ENCODE data around the gene GPR146. TPM values are rescaled to one million over a fixed set of nuclear protein-coding genes. Genes with fewer than 3 reads are reported as not detected.

The GPR146 gene
- total RNA-seq, 2 donors from 2014 or later: 13.4 to 18.6 TPM

- no peak for TF ChIP-seq CTCF (IDR thresholded peaks at IDR 0.05)
- DNase-seq (ENCODE audit: low spot score): no peak
- Histone ChIP-seq H3K36me3 (no peaks in the 10 kb centered on the region), H3K27me3 (no peaks in the 10 kb centered on the region), H3K4me1 (peaks cover 0 to 9% of the 10 kb centered on the region in 2 donors), H3K9me3 (no peaks in the 10 kb centered on the region), H3K4me3 (no peak overlapping the region), H3K27ac (no peak overlapping the region)
Observed at GRCh38 chr7:1019255-1019785, 25.0 kb upstream of the GPR146 start.

- no peak for TF ChIP-seq CTCF (IDR thresholded peaks at IDR 0.05)
- H3K36me3 ChIP-seq: no peaks in the 10 kb centered on the region
- peaks cover 0 to 9% of the 10 kb centered on the region in 2 donors for H3K4me1 ChIP-seq
- no peaks in the 10 kb centered on the region for H3K27me3 ChIP-seq
- no peaks in the 10 kb centered on the region for H3K9me3 ChIP-seq
- no peak overlapping the region for H3K4me3 ChIP-seq
- DNase-seq (ENCODE audit: low spot score): no peak
- no peak overlapping the region for H3K27ac ChIP-seq
Observed at GRCh38 chr7:1019789-1020610, 24.3 kb upstream of the GPR146 start.

GRCh38 chr7:1020849-1021251 lies 23.5 kb upstream of the GPR146 start:
- no peak for TF ChIP-seq CTCF (IDR thresholded peaks at IDR 0.05)
- Histone ChIP-seq H3K9me3 (no peaks in the 10 kb centered on the region), H3K4me3 (no peak overlapping the region), H3K27me3 (no peaks in the 10 kb centered on the region), H3K27ac (no peak overlapping the region), H3K36me3 (no peaks in the 10 kb centered on the region), H3K4me1 (peaks cover 0 to 2% of the 10 kb centered on the region in 2 donors)
- no peak for DNase-seq (ENCODE audit: low spot score)

- no peaks in the 10 kb centered on the region for H3K9me3 ChIP-seq
- no peaks in the 10 kb centered on the region for H3K4me1 ChIP-seq
- no peaks in the 10 kb centered on the region for H3K27me3 ChIP-seq
- H3K4me3 ChIP-seq: no peak overlapping the region
- no peak for DNase-seq (ENCODE audit: low spot score)
- H3K27ac ChIP-seq: no peak overlapping the region
- TF ChIP-seq CTCF (IDR thresholded peaks at IDR 0.05): no peak
- H3K36me3 ChIP-seq: peaks cover 5% of the 10 kb centered on the region
Observed at GRCh38 chr7:1021366-1021765, 23.0 kb upstream of the GPR146 start.

GRCh38 chr7:1021931-1022330 lies 22.4 kb upstream of the GPR146 start:
- no peak overlapping the region for H3K27ac ChIP-seq
- DNase-seq (ENCODE audit: low spot score): no peak
- H3K4me1 ChIP-seq: peaks cover 0 to 5% of the 10 kb centered on the region in 2 donors
- no peaks in the 10 kb centered on the region for H3K9me3 ChIP-seq
- H3K27me3 ChIP-seq: no peaks in the 10 kb centered on the region
- no peak overlapping the region for H3K4me3 ChIP-seq
- H3K36me3 ChIP-seq: peaks cover 6% of the 10 kb centered on the region
- no peak for TF ChIP-seq CTCF (IDR thresholded peaks at IDR 0.05)

All from right atrium auricular region (tissue), 2 donors.